ENCODE measurements around the gene SDK2.
"Not testable (repeated sequence)": the region's sequence is repeated elsewhere in the genome, so short reads cannot be mapped to it uniquely, and the experiment has no call there.

SDK2 gene

GRCh38 chr17:73323409-73324159 is 320.7 kb downstream of the SDK2 start:
- Histone ChIP-seq H3K4me3 (no peak overlapping the region), H3K27me3 (ENCODE audit: low read depth) (no peaks in the 10 kb centered on the region), H3K4me1 (no peaks in the 10 kb centered on the region), H3K36me3 (replicated peaks) (no peaks in the 10 kb centered on the region), H3K9me3 (no peaks in the 10 kb centered on the region)
- DNase-seq (ENCODE audit: low spot score in 2 of 2) = no peak
- in situ Hi-C loops (cut with MboI; ENCODE audit: low sequenced_read_pairs) = no loop called here

DNA sequence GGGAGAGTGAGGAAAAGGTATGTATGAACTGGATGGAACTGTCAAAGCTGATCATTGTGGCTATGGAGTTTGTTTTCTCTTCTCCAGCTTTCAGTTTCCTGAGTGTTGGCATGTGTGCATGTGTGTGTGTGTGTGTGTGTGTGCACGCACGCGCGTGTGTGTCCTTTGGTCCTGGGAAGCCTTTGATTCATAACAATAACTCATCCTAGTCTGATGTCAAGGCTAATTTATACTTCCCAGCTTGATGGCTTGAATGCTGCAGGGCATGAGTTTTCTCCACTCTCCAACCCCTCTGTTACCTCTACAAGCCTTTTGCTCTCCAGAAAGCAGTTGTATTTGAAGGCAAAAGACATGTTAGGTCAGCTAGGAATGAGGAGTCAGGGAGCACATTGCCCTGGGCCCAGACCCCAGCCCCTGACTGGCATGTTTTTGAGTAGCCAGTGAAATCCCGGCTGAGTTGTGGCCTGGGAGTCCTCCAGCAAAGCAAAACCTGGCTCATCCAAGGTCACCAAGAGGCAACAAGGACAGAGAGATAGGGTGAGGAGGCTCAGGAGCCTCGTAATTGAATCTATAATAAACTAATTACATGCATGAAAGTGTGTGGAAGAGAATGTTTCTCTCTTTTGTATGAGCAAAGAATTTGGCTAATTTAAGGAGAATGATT is 323.5 kb downstream of the SDK2 start:
- no peak overlapping the region for H3K4me3 ChIP-seq
- no peak for DNase-seq (ENCODE audit: low spot score in 2 of 2)
- in situ Hi-C loops (cut with MboI; ENCODE audit: low sequenced_read_pairs) = no loop called here
- no peaks in the 10 kb centered on the region for H3K9me3 ChIP-seq
- no peaks in the 10 kb centered on the region for H3K36me3 ChIP-seq (replicated peaks)
- no peaks in the 10 kb centered on the region for H3K27me3 ChIP-seq (ENCODE audit: low read depth)
- no peaks in the 10 kb centered on the region for H3K4me1 ChIP-seq

DNA sequence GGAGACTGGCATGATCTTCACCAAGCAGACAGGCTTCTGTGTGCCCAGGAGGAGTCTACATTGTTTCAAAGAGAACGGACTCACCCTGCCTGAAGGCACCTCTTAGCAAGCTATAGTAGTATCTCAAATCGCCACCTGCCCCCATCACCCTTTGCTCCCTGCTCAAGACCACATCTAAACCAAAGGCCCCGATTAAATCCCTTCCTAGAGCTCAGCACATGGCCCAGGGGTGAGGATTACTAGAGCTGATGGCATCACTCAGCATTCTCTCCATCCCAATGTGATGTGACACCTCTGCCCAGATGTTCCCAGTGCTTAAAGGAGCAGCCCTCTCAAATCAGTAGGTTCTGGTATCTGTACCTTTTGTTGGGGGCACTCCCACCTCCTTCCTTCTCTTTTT is 324.5 kb downstream of the SDK2 start:
- no peaks in the 10 kb centered on the region; the same call in 1 of the 2 replicates for H3K4me1 ChIP-seq
- H3K36me3 ChIP-seq (replicated peaks) = no peaks in the 10 kb centered on the region
- in situ Hi-C loops (cut with MboI; ENCODE audit: low sequenced_read_pairs) = no loop called here
- no peaks in the 10 kb centered on the region for H3K27me3 ChIP-seq (ENCODE audit: low read depth)
- DNase-seq (ENCODE audit: low spot score in 2 of 2) = no peak
- no peak overlapping the region for H3K4me3 ChIP-seq
- no peaks in the 10 kb centered on the region for H3K9me3 ChIP-seq

DNA sequence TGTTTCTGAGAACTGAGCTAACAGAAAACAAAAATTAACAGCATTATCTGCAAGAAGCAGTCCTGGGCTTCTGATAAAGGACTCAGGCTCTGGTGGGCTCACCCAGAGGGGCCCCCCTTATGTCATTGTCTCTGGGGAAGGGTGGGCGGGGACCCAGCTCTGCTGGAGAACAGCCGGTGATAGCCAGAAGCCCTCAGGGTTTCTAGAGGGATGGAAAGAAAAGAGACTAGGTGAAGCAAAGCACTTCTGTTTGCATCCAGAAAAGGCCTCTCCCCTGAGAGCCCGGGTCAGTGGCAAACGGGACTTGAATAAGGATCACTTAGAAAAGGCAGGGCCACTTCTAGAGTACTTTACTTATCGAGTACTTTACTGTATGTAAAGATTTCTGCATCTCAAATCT is 325.4 kb downstream of the SDK2 start:
- Histone ChIP-seq H3K27me3 (ENCODE audit: low read depth) (no peaks in the 10 kb centered on the region), H3K4me3 (no peak overlapping the region), H3K9me3 (no peaks in the 10 kb centered on the region), H3K36me3 (replicated peaks) (no peaks in the 10 kb centered on the region), H3K4me1 (peaks cover 5% of the 10 kb centered on the region)
- DNase-seq (ENCODE audit: low spot score in 2 of 2) = no peak
- in situ Hi-C loops (cut with MboI; ENCODE audit: low sequenced_read_pairs) = no loop called here

DNA sequence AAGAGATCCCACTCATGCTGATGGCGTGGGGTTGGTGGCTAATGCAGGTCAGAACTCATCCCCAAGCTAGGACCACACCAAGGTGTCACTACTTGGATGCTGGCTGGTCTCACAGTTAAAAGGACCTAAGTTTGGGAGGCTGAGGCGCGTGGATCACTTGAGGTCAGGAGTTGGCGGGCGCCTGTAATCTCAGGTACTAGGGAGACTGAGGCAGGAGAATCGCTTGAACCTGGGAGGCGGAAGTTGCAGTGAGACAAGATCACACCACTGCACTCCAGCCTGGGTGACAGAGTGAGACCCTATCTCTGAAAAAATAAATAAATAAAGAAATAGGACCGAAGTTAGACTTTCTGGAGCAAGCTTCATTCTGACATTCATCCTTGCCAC is 325.8 kb downstream of the SDK2 start:
- no peaks in the 10 kb centered on the region for H3K9me3 ChIP-seq
- no peak overlapping the region for H3K4me3 ChIP-seq
- in situ Hi-C loops (cut with MboI; ENCODE audit: low sequenced_read_pairs) = no loop called here
- DNase-seq (ENCODE audit: low spot score in 2 of 2) = no peak
- peaks cover 5% of the 10 kb centered on the region for H3K4me1 ChIP-seq
- H3K36me3 ChIP-seq (replicated peaks) = no peaks in the 10 kb centered on the region
- H3K27me3 ChIP-seq (ENCODE audit: low read depth) = no peaks in the 10 kb centered on the region

DNA sequence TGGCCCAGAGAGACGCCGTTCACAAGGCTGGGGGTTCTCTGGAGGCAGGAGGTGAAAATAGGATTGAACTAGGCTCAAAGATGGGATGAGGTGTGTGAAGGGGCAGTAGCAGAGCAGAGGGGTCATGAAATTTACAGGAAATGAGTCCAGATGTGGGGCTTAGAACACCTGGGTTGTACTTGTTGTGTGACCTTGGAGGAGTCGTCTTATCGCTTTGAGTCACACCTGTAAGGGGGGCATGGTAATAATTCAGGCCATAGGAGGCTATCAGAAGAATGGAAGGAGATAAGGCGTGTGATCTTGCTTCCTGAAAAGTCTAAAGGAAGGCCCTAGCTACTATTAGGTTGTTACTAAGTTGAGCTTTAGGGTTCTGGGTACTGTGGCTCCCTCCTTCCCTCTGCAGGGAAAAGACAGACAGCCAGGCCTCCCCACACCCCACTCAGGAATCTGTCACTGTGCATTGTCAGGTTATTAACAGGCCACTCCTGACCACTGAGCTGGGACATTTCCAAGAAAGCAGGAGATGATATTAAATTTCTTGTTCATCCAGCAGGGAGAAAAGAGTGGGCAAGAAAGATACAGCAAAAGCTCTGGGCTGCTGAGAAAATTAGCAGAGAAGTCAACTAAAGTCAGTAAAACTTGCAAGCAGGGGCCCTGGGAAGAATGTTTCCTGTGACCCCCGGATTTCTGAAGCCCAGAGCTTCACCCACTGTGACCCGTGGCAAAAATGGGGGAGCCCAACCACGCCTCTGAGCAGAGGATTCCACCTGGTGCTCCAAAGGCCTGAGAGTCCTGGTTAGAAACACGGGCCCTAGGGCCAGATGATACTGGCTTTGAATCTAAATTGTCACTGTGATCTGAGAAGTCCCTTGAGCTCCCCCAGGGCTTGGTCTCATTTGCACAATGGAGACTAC is 326.5 kb downstream of the SDK2 start:
- Histone ChIP-seq H3K4me3 (no peak overlapping the region), H3K36me3 (replicated peaks) (no peaks in the 10 kb centered on the region), H3K9me3 (no peaks in the 10 kb centered on the region), H3K27me3 (ENCODE audit: low read depth) (no peaks in the 10 kb centered on the region), H3K4me1 (peaks cover 12% of the 10 kb centered on the region)
- no peak for DNase-seq (ENCODE audit: low spot score in 2 of 2)
- in situ Hi-C loops (cut with MboI; ENCODE audit: low sequenced_read_pairs) = no loop called here

DNA sequence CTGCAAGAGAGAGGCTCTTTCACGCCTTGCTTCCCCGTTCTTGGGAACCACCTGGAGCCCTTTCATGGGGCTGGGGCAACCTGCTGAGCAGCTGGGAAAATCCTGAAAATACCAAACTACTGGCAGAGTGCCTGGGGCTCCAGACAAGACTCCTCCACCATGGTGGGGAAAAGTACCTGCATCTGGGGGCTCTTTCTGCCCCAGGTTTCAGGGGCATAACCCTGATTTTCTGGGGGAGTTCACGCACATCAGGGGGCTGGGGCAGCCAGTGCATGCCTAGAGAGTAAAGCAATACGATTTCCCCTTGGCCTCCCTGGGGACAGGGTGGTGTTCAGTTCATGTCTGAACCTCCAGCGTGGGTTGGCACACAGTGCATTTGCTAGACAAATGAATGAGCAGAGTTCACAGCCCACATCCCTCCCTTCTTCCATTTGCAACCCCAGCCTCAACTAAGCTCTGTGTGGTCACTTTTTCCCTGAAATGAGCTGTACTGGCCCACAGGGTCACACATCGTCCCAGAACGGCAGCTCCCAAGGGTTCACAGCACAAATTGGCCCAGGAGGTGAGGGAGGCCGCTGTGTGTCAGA is 327.2 kb downstream of the SDK2 start:
- Histone ChIP-seq H3K27me3 (ENCODE audit: low read depth) (no peaks in the 10 kb centered on the region), H3K9me3 (no peaks in the 10 kb centered on the region), H3K4me3 (no peak overlapping the region), H3K4me1 (peaks cover 19% of the 10 kb centered on the region), H3K36me3 (replicated peaks) (no peaks in the 10 kb centered on the region)
- no peak for DNase-seq (ENCODE audit: low spot score in 2 of 2)
- in situ Hi-C loops (cut with MboI; ENCODE audit: low sequenced_read_pairs) = no loop called here

DNA sequence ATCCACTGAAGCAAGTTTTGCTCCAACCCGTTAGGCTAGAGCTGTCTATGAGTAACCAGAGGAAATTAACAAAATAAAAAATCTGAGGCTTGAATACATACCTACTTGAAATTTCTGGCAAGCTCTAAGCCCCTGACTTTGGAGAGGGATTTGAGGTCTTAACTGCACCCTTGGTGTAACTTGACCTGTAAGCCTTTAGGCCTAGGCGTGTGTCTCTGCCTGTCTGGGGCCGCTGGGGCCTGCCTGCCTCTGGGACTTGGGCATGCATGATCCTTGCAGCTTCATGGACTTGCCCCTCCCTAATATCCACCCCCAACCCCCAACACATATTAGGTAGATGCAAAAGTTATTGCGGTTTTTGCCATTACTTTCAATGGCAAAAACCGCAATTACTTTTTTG is 328.8 kb downstream of the SDK2 start:
- H3K4me3 ChIP-seq = no peak overlapping the region
- no peaks in the 10 kb centered on the region for H3K27me3 ChIP-seq (ENCODE audit: low read depth)
- H3K4me1 ChIP-seq = peaks cover 19% of the 10 kb centered on the region
- in situ Hi-C loops (cut with MboI; ENCODE audit: low sequenced_read_pairs) = no loop called here
- no peak for DNase-seq (ENCODE audit: low spot score in 2 of 2)
- no peaks in the 10 kb centered on the region for H3K9me3 ChIP-seq
- H3K36me3 ChIP-seq (replicated peaks) = peaks cover 4% of the 10 kb centered on the region; the same call in 1 of the 2 replicates

DNA sequence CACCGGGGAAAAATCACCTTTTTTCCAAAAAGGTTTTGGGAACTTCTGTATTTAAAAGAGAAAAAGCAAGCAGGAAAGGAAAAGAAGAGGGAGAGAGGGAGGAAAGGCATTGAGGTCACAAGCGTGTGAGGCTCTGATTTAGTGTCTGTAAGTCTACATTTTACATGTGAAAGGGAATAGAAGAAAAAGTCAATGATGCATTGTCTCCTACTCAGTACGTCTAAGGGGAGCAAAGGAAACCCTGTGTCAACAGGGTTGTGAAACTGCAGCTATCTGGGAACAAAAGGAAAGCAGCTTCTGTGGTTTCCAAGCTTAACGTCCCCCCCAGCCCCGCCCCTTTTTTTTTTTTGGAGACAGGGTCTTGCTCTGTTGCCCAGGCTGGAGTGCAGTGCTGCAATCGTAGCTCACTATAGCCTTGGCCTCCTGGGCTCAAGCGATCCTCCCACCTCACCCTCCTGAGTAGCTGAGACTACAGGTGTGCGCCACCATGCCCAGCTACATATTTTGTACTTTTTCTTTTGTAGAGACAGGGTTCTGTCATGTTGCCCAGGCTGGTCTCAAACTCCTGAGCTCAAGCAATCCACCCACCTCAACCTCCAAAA is 330.6 kb downstream of the SDK2 start:
- in situ Hi-C loops (cut with MboI; ENCODE audit: low sequenced_read_pairs) = loop anchor here (5.0 kb wide), 1 partner anchor 56 kb away; no protein-coding TSS in a partner anchor
- H3K36me3 ChIP-seq (replicated peaks) = peaks cover 4% of the 10 kb centered on the region; the same call in 1 of the 2 replicates
- H3K4me3 ChIP-seq = no peak overlapping the region
- no peaks in the 10 kb centered on the region for H3K9me3 ChIP-seq
- H3K27me3 ChIP-seq (ENCODE audit: low read depth) = no peaks in the 10 kb centered on the region
- peak; percentile 56 to 98 for DNase-seq (ENCODE audit: low spot score in 2 of 2)
- H3K4me1 ChIP-seq = peaks cover 28% of the 10 kb centered on the region

DNA sequence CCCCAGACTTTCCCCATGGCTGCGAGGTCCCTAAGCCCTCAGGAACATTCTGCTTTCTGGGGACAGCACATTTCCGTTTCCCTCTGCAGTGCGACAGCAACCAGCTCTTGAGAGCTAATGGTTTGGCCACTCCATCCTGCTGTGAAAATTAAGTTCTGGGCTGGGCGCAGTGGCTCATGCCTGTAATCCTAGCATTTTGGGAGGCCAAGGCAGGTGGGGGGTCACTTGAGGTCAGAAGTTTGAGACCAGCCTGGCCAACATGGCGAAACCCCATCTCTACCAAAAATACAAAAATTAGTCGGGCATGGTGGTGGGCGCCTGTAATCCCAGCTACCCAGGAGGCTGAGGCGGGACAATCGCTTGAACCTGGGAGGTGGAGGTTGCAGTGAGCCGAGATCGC is 331.4 kb downstream of the SDK2 start:
- not testable (repeated sequence) for H3K4me3 ChIP-seq
- in situ Hi-C loops (cut with MboI; ENCODE audit: low sequenced_read_pairs) = loop anchor here (5.0 kb wide), 1 partner anchor 56 kb away; no protein-coding TSS in a partner anchor

DNA sequence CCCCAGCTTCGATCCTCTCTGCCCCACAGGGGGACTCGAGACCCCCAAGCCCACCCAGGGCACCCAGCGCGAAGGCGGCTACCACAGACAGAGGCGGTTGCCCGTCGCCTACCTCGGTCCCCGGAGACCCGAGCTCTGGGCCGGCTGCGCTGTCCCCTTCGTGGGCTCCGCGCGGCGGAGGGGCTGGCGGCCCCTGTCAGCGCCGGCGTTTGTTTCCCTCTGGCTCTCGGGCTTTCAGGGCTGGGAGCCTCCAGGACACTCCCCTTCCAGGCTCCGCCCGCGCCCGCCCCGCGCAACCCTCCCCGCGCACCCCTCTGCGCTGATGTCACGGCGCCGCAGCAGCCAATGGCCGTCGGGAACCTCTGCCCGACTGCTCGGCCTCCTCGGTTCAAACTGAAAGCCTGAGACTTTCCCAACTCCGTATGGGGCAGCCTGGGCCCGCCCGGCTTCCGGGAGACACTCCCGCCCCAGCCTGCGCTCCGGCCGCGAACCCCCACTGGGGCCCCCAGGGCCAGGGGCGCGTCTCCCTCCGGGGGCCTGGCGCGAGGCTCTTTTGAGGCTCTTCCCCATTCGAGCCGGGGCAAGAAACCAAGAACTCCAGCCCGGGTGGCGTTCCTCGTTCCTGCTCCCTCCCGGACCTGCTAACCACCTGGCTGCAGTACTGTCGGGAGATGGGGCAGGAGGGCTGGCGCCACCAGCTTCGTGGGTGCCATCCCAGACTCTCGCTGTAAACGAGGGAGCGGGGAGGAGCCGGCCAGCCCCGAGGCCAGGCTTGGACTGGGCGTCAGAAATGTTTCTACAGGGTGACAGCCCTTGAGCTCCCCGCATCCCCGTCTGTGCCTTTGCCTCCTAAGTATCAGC is 332.2 kb downstream of the SDK2 start, which contains the start of gene CDC42EP4:
CDC42EP4 (minus strand) TSS at position 221 of the 861 bp plus-strand sequence. CDS start 25,501 bp downstream, outside the sequence.
- peak; percentile 91 to 96 for DNase-seq (ENCODE audit: low spot score in 2 of 2)
- in situ Hi-C loops (cut with MboI; ENCODE audit: low sequenced_read_pairs) = loop anchor here (5.0 kb wide), 1 partner anchor 55 kb away; no protein-coding TSS in a partner anchor
- Histone ChIP-seq H3K4me1 (peaks cover 28% of the 10 kb centered on the region), H3K27me3 (ENCODE audit: low read depth) (no peaks in the 10 kb centered on the region), H3K36me3 (replicated peaks) (peaks cover 4% of the 10 kb centered on the region; the same call in 1 of the 2 replicates), H3K9me3 (no peaks in the 10 kb centered on the region), H3K4me3 (peak within 1 kb of the TSS; percentile 94)

More for the DNA sequence above, 331.4 kb downstream of the SDK2 start:
- H3K4me1 ChIP-seq = peaks cover 28% of the 10 kb centered on the region
- H3K9me3 ChIP-seq; H3K36me3 ChIP-seq (replicated peaks); DNase-seq (ENCODE audit: low spot score in 2 of 2); H3K27me3 ChIP-seq (ENCODE audit: low read depth): not testable (repeated sequence)

DNA sequence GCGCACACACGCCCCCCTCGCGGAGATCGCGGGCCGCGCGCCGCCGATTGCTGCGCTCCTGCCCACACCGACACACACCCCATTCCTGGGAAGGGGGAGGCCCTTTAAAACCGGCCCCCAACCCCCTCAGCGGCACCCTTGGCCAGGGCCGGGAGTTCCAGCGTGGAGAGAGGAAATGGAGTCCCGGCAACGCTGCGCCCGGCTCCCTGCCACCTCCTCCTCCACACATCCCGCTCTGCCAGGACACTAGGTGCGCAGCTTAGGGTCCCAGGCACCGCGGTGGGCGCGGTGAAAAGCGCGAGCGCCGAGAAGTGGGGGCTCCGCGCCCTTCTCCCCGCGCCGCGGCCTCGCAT is 332.8 kb downstream of the SDK2 start:
- no peaks in the 10 kb centered on the region for H3K9me3 ChIP-seq
- no peak for DNase-seq (ENCODE audit: low spot score in 2 of 2)
- H3K4me3 ChIP-seq = peak overlapping the region; percentile 94
- in situ Hi-C loops (cut with MboI; ENCODE audit: low sequenced_read_pairs) = loop anchor here (5.0 kb wide), 1 partner anchor 54 kb away; no protein-coding TSS in a partner anchor
- peaks cover 28% of the 10 kb centered on the region for H3K4me1 ChIP-seq
- peaks cover 4% of the 10 kb centered on the region; the same call in 1 of the 2 replicates for H3K36me3 ChIP-seq (replicated peaks)
- H3K27me3 ChIP-seq (ENCODE audit: low read depth) = no peaks in the 10 kb centered on the region

All from HAP-1 (cell line).